OCI-LY1 (cell line): ENCODE measurements around the gene SMG9.

Experiments used
- CTCF ChIP-seq: fragments of 200-600 bp; sonication (generic), shearing (Covaris generic); IDR thresholded peaks from 2 replicates; pipeline ENCODE4 v1.5.1; 2017; ENCODE audit warnings: mild to moderate bottlenecking, antibody characterized with exemption, low read length, moderate library complexity, mixed read lengths
- EZH2 ChIP-seq: fragments of 200-600 bp; sonication (generic), shearing (Covaris generic); IDR thresholded peaks from 2 replicates; pipeline ENCODE4 v1.8.0; 2017; ENCODE audit warnings: borderline replicate concordance, mixed run types, mild to moderate bottlenecking, antibody characterized with exemption, low read length, moderate library complexity, mixed read lengths

DNA sequence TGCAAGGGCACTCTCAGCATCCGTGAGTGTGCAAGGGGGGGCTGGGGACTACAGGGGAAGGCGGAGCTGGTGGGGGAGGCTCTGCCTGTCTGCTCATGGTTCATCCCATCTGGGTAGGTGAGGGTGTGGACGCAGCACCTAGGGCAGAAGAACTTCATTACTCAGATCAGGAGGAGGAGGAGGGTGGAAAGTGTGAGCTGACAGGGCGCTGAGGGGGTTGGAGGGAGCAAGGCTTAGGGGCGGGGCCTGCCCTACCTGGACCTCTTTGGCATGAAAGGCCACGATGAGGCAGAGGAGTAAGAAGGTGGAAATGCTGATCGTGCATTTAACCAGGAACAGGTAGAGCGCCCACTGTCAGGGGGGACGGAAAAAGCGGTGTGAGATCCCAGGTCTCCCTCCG, 21.5 kb upstream of the SMG9 start:
- TF ChIP-seq CTCF: no peak
- TF ChIP-seq EZH2: no peak
